ENCODE data around the gene RYR3. TPM values are rescaled to one million over a fixed set of nuclear protein-coding genes. Genes with fewer than 3 reads are reported as not detected.

The RYR3 gene
- total RNA-seq, 1 experiment from 2014 or later: not detected

DNA sequence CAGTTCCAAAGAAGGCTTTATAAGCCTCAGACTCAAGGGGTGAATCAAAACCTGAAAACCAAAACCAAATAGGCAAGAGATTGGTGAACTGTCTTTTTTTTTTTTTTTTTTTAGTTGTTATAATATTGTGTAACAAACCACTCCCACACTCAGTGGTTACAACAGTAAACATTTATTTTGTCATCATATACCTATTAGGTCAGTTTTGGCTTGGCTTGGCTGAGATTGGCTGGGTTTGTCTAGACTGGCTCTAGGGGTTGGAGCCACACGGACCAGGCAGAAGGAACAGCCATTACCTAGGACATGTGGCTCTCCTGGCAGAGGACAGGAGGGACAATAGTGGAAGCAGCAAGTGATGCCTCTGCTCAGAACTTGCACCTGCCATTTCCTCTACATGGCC is 26.4 kb upstream of the RYR3 start:
- Histone ChIP-seq H3K4me2 (ENCODE audit: low read depth, low read length, poor library complexity, severe bottlenecking) (no peak overlapping the region), H3K9me2 (replicated peaks; ENCODE audit: insufficient read depth, low read length) (no peaks in the 10 kb centered on the region), H3K36me3 (ENCODE audit: insufficient read depth, low read length) (no peaks in the 10 kb centered on the region), H3K9ac (ENCODE audit: low read length) (no peak overlapping the region), H3K9me3 (ENCODE audit: low read length) (no peaks in the 10 kb centered on the region), H3K79me2 (ENCODE audit: low read length) (no peaks in the 10 kb centered on the region), H3K4me3 (ENCODE audit: low read length) (no peak overlapping the region), H3K4me1 (ENCODE audit: low read length) (no peaks in the 10 kb centered on the region), H3K27ac (ENCODE audit: low read length) (no peak overlapping the region), H2AFZ (ENCODE audit: low read length) (no peak overlapping the region), H4K20me1 (ENCODE audit: insufficient read depth, low read depth, low read length) (no peaks in the 10 kb centered on the region), H3K27me3 (ENCODE audit: low read length) (no peaks in the 10 kb centered on the region)
- no peak for DNase-seq

DNA sequence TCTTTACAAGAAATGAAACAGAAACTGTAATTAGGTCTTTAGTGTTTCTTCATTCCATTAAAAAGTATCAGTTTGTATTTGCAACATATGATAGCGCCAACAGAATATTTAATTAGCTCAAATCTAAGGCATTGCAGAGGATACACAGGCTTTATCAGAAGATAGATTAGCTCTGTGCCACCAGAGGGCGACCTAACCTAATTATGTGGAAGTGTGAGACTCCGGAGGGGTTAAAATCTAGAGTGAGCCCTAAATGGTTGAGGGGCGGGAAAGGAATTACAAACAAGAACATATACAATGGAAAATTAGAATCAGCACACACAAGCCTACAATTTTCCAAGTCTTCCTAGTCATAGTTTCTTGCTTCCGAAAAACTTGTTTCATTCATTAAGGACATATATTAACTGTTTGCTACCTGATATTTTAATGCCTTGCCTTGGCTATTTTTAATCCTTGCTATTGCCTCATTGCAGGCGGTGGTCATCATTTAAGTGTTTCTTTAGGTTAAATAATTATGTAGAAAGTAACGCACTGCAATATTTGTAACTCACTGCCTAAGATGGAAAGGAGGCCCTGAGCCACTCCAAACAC is 18.0 kb upstream of the RYR3 start:
- DNase-seq: peak; percentile 83
- Histone ChIP-seq H4K20me1 (ENCODE audit: insufficient read depth, low read depth, low read length) (no peaks in the 10 kb centered on the region), H3K9ac (ENCODE audit: low read length) (no peak overlapping the region), H3K9me2 (replicated peaks; ENCODE audit: insufficient read depth, low read length) (no peaks in the 10 kb centered on the region), H3K4me1 (ENCODE audit: low read length) (no peaks in the 10 kb centered on the region), H3K9me3 (ENCODE audit: low read length) (no peaks in the 10 kb centered on the region), H3K4me2 (ENCODE audit: low read depth, low read length, poor library complexity, severe bottlenecking) (no peak overlapping the region), H3K4me3 (ENCODE audit: low read length) (no peak overlapping the region), H3K36me3 (ENCODE audit: insufficient read depth, low read length) (no peaks in the 10 kb centered on the region), H2AFZ (ENCODE audit: low read length) (no peak overlapping the region), H3K27me3 (ENCODE audit: low read length) (no peaks in the 10 kb centered on the region), H3K27ac (ENCODE audit: low read length) (no peak overlapping the region), H3K79me2 (ENCODE audit: low read length) (no peaks in the 10 kb centered on the region)

DNA sequence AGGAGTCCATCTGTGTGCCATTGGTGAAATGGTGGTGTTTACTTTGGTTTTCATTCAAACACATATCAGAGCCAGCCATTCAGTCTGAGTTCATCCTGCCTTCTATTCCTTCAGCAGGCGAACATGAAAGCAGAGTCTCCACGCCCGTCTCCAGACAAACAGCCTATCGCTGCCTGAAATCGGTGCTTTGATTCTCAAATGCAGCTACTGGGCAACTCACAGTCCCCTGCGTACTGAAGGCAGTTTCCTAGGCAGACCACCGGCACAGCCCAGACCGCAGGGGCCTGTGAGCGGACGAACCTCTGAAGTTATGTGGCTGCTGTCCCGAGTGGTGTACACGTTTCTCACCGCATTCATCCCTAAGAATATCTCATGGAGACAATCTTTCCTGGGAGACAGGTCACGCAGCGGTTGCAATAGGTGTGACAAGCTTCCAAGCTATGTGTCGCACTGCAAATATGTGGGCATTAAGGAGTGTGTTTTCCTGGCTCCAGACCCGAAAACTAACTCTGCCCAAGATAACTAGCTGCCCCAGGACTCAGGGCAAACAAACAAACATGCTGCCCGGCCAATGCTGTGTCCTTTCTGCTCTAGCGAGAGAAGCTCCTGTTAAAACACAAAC is 16.9 kb upstream of the RYR3 start:
- H3K4me3 ChIP-seq (ENCODE audit: low read length): no peak overlapping the region
- no peaks in the 10 kb centered on the region for H3K9me2 ChIP-seq (replicated peaks; ENCODE audit: insufficient read depth, low read length)
- H4K20me1 ChIP-seq (ENCODE audit: insufficient read depth, low read depth, low read length): no peaks in the 10 kb centered on the region
- no peak overlapping the region for H3K4me2 ChIP-seq (ENCODE audit: low read depth, low read length, poor library complexity, severe bottlenecking)
- no peak overlapping the region for H3K27ac ChIP-seq (ENCODE audit: low read length)
- H3K79me2 ChIP-seq (ENCODE audit: low read length): no peaks in the 10 kb centered on the region
- H3K9me3 ChIP-seq (ENCODE audit: low read length): no peaks in the 10 kb centered on the region
- H2AFZ ChIP-seq (ENCODE audit: low read length): no peak overlapping the region
- no peaks in the 10 kb centered on the region for H3K36me3 ChIP-seq (ENCODE audit: insufficient read depth, low read length)
- DNase-seq: no peak
- H3K27me3 ChIP-seq (ENCODE audit: low read length): no peaks in the 10 kb centered on the region
- no peaks in the 10 kb centered on the region for H3K4me1 ChIP-seq (ENCODE audit: low read length)
- no peak overlapping the region for H3K9ac ChIP-seq (ENCODE audit: low read length)

DNA sequence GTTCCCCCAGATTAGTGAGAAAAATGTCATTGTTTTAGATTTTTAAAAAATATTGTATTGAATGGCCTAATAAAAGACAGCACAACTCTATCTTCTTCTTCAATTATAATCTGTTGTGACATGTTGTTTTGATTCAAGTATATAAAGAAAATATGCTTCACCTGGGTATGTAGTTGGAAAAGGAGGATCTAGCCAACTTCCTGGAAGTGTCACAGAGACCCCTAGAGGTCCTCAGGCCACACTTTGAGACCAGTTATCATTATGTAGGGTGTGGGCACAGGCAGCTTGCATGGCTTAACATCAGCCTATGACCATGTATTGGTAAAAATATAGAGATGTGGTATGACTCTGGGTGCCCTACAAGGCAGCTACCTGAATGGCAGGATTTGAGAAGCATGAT is 14.7 kb upstream of the RYR3 start:
- Histone ChIP-seq H3K36me3 (ENCODE audit: insufficient read depth, low read length) (no peaks in the 10 kb centered on the region), H3K4me1 (ENCODE audit: low read length) (no peaks in the 10 kb centered on the region), H2AFZ (ENCODE audit: low read length) (no peak overlapping the region), H3K9me2 (replicated peaks; ENCODE audit: insufficient read depth, low read length) (no peaks in the 10 kb centered on the region), H3K4me2 (ENCODE audit: low read depth, low read length, poor library complexity, severe bottlenecking) (no peak overlapping the region), H3K9ac (ENCODE audit: low read length) (no peak overlapping the region), H4K20me1 (ENCODE audit: insufficient read depth, low read depth, low read length) (no peaks in the 10 kb centered on the region), H3K27me3 (ENCODE audit: low read length) (no peaks in the 10 kb centered on the region), H3K9me3 (ENCODE audit: low read length) (no peaks in the 10 kb centered on the region), H3K27ac (ENCODE audit: low read length) (no peak overlapping the region), H3K4me3 (ENCODE audit: low read length) (no peak overlapping the region), H3K79me2 (ENCODE audit: low read length) (no peaks in the 10 kb centered on the region)
- DNase-seq: no peak

DNA sequence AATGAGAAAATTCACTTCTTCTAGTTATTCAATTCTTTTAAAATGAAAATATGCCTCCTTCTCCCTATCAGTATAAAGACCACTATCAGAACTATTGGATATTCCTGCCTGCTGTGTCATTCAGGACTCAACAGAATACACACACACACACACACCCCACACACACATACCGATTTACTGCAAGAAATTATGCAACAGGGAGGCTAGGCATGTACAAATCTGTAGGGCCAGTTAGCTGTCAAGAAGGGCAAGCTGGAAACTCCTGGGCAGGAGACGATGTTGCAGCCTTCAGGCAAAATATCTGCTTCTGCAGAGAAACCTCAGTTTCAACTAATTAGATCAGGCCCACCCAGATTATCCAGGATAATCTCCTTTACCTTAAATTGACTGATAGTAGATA is 13.9 kb upstream of the RYR3 start:
- Histone ChIP-seq H3K27me3 (ENCODE audit: low read length) (no peaks in the 10 kb centered on the region), H3K4me2 (ENCODE audit: low read depth, low read length, poor library complexity, severe bottlenecking) (no peak overlapping the region), H3K36me3 (ENCODE audit: insufficient read depth, low read length) (no peaks in the 10 kb centered on the region), H3K4me1 (ENCODE audit: low read length) (no peaks in the 10 kb centered on the region), H3K79me2 (ENCODE audit: low read length) (no peaks in the 10 kb centered on the region), H2AFZ (ENCODE audit: low read length) (no peak overlapping the region), H3K9me3 (ENCODE audit: low read length) (no peaks in the 10 kb centered on the region), H3K4me3 (ENCODE audit: low read length) (no peak overlapping the region), H3K27ac (ENCODE audit: low read length) (no peak overlapping the region), H4K20me1 (ENCODE audit: insufficient read depth, low read depth, low read length) (no peaks in the 10 kb centered on the region), H3K9ac (ENCODE audit: low read length) (no peak overlapping the region), H3K9me2 (replicated peaks; ENCODE audit: insufficient read depth, low read length) (no peaks in the 10 kb centered on the region)
- DNase-seq: no peak

DNA sequence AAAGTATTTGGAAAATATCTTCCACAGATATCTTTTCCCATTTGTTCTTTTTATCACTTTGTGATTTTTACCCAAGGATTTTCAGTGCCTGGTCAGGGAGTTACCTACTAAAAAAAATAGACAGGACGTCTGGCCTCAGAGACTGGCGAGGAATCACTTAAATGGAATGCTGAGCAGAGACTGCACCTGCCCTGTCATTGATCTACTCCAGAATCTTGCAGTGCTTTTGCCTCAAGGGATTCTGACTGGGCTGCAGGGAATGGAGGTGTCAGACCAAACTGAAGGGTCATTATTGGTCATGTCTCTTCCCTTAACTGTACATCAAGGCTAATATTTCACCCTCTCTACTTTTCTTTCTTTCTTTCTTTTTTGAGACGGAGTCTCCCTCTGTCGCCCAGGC is 12.1 kb upstream of the RYR3 start:
- Histone ChIP-seq H3K9me3 (ENCODE audit: low read length) (no peaks in the 10 kb centered on the region), H2AFZ (ENCODE audit: low read length) (no peak overlapping the region), H3K4me1 (ENCODE audit: low read length) (no peaks in the 10 kb centered on the region), H3K9ac (ENCODE audit: low read length) (no peak overlapping the region), H3K36me3 (ENCODE audit: insufficient read depth, low read length) (no peaks in the 10 kb centered on the region), H3K9me2 (replicated peaks; ENCODE audit: insufficient read depth, low read length) (no peaks in the 10 kb centered on the region), H3K27ac (ENCODE audit: low read length) (no peak overlapping the region), H4K20me1 (ENCODE audit: insufficient read depth, low read depth, low read length) (no peaks in the 10 kb centered on the region), H3K4me3 (ENCODE audit: low read length) (no peak overlapping the region), H3K27me3 (ENCODE audit: low read length) (no peaks in the 10 kb centered on the region), H3K79me2 (ENCODE audit: low read length) (no peaks in the 10 kb centered on the region), H3K4me2 (ENCODE audit: low read depth, low read length, poor library complexity, severe bottlenecking) (no peak overlapping the region)
- no peak for DNase-seq

DNA sequence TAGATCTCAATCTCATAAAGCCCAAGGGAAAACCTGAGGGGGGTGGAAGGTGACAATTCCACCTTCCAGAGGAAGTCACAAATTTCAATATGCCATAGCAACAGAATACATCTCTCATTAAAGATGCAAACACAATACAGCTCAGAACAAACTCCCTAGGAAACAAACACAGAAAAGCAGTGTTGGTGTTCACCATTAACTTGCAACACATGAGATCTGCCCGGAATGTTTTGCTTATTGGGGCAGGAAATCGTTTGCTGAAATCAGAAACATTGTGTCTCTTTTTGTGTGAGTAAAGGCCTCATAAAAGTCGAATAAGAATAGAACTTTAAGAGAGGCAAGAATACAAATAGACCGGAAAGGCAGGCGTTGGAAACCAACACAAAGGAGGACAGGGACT is 5.8 kb upstream of the RYR3 start:
- Histone ChIP-seq H3K4me3 (ENCODE audit: low read length) (no peak overlapping the region), H2AFZ (ENCODE audit: low read length) (no peak overlapping the region), H3K9ac (ENCODE audit: low read length) (no peak overlapping the region), H3K4me1 (ENCODE audit: low read length) (no peaks in the 10 kb centered on the region), H3K79me2 (ENCODE audit: low read length) (no peaks in the 10 kb centered on the region), H4K20me1 (ENCODE audit: insufficient read depth, low read depth, low read length) (no peaks in the 10 kb centered on the region), H3K9me3 (ENCODE audit: low read length) (no peaks in the 10 kb centered on the region), H3K9me2 (replicated peaks; ENCODE audit: insufficient read depth, low read length) (no peaks in the 10 kb centered on the region), H3K27ac (ENCODE audit: low read length) (no peak overlapping the region), H3K4me2 (ENCODE audit: low read depth, low read length, poor library complexity, severe bottlenecking) (no peak overlapping the region), H3K27me3 (ENCODE audit: low read length) (no peaks in the 10 kb centered on the region), H3K36me3 (ENCODE audit: insufficient read depth, low read length) (no peaks in the 10 kb centered on the region)
- DNase-seq: no peak

DNA sequence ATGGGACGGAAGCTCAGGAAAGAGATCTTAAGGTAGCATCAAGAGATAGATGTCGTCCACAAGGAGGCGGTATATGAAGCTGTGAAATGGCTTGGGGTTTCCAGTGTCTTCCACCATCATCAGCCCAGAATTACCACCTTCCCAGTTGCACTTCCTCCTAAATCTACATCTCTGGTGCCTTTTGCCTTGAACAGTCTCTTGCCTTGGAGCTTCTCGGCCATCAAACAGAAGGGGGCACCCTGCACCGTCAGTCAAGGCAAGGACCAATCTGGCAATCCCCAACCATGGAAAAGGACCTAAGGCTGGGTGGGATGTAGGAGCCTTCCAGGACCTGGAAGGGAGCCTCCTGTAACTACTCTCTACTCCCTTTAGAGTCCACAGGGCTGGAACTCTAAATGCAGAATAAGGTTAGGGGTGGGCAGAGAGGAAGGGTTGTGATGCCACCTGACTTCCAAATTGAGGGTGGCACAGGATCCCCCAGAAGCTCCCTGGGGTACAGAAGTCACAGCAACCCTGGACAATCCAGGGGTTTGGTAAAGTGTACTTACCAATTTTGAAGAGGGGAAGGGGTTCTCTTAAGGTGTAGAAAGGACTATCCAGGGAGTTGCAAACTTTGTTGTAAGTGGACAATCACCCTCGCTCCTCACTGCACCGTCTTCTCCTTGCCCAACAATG is 1.0 kb upstream of the RYR3 start:
- no peak overlapping the region for H3K27ac ChIP-seq (ENCODE audit: low read length)
- DNase-seq: peak; percentile 45

More for the DNA sequence above, 1.0 kb upstream of the RYR3 start:
- no peaks in the 10 kb centered on the region for H3K9me2 ChIP-seq (replicated peaks; ENCODE audit: insufficient read depth, low read length)
- H3K9ac ChIP-seq (ENCODE audit: low read length): no peak overlapping the region
- no peak overlapping the region for H2AFZ ChIP-seq (ENCODE audit: low read length)
- H3K27me3 ChIP-seq (ENCODE audit: low read length): no peaks in the 10 kb centered on the region
- H3K36me3 ChIP-seq (ENCODE audit: insufficient read depth, low read length): no peaks in the 10 kb centered on the region
- no peaks in the 10 kb centered on the region for H3K79me2 ChIP-seq (ENCODE audit: low read length)
- no peaks in the 10 kb centered on the region for H3K4me1 ChIP-seq (ENCODE audit: low read length)
- no peaks in the 10 kb centered on the region for H3K9me3 ChIP-seq (ENCODE audit: low read length)
- no peaks in the 10 kb centered on the region for H4K20me1 ChIP-seq (ENCODE audit: insufficient read depth, low read depth, low read length)
- H3K4me2 ChIP-seq (ENCODE audit: low read depth, low read length, poor library complexity, severe bottlenecking): no peak overlapping the region
- H3K4me3 ChIP-seq (ENCODE audit: low read length): no peak overlapping the region

All from Karpas-422 (cell line).